Measurements from ENCODE around the gene SGF29. TPM values are rescaled to one million over a fixed set of nuclear protein-coding genes. Genes with fewer than 3 reads are reported as not detected.

Gene SGF29
- total and polyA plus RNA-seq, 9 of the 15 experiments (the other 6 are each of a cell fraction or from before 2014, with no cell fraction given), result 2.6 to 36.1 (median 21.2) TPM

DNA sequence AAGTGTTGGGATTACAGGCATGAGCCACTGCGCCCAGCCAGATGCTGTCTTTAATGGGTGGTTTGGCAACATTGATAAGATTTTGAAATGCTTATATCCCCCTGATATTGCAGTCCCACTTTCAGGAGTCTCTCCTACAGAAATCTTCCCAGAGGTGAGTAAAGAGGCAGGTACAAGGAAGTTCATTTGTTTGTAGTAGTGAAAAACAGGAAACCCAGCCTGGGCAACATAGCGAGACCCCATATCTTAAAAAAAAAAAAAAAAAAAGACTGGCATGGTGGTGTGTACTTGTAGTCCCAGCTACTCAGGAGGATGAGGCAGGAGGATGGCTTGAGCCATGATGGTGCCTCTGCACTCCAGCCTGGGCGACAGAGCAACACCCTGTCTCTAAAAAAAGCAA, 8.7 kb upstream of the SGF29 start:
- no peak overlapping the region for H3K4me2 ChIP-seq (ENCODE audit: insufficient read depth, low read length)
- peaks cover 0 to 21% of the 10 kb centered on the region in 2 experiments; a peak in 4 of 5 replicates for H3K27me3 ChIP-seq (ENCODE audit: control insufficient read depth in 2 of 2, insufficient read depth in 2 of 2, low read length in 2 of 2)
- FAIRE-seq (no peak), ATAC-seq (no peak), DNase-seq (ENCODE audit: extremely low read depth in 1 of 4, low spot score in 3 of 4) (no peak)
- peaks cover 0 to 6% of the 10 kb centered on the region in 2 experiments; a peak in 2 of 5 replicates for H3K4me1 ChIP-seq (replicated peaks in 1 of 2; ENCODE audit: control insufficient read depth in 2 of 2, insufficient read depth in 2 of 2, low read length in 2 of 2)
- BruUV-seq (replicated peaks), result no TSS peak
- intact Hi-C loops (cut with micrococcal nuclease), result no loop called here
- in situ Hi-C loops (cut with MboI), result loop anchor here (25.0 kb wide), 2 partner anchors 167 to 942 kb away; partner anchors contain the start of gene EIF3C
- no peaks in the 10 kb centered on the region for H3K79me2 ChIP-seq (ENCODE audit: control insufficient read depth, insufficient read depth, low read length)
- ChIA-PET POLR2A (no interaction called here), CTCF (ENCODE audit: low intra/inter-chr PET ratio) (no interaction called here)
- WGBS (ENCODE audit: insufficient coverage, low coverage, missing lambda C conversion rate), result 6% methylated on average over 3 of the region's 3 CpGs
- no peaks in the 10 kb centered on the region for H3K9me1 ChIP-seq (ENCODE audit: control insufficient read depth, insufficient read depth, low read length)
- TF ChIP-seq ZNF121 (CRISPR knock-in tag; conservative IDR thresholded peaks at IDR 0.05) (peak; percentile 88), ZNF785 (CRISPR knock-in tag; IDR thresholded peaks at IDR 0.05) (no peak), TSC22D4 (tag; IDR thresholded peaks at IDR 0.05) (no peak), ZNF507 (tag; conservative IDR thresholded peaks at IDR 0.05) (no peak)
- TF ChIP-seq, protein P1, sequence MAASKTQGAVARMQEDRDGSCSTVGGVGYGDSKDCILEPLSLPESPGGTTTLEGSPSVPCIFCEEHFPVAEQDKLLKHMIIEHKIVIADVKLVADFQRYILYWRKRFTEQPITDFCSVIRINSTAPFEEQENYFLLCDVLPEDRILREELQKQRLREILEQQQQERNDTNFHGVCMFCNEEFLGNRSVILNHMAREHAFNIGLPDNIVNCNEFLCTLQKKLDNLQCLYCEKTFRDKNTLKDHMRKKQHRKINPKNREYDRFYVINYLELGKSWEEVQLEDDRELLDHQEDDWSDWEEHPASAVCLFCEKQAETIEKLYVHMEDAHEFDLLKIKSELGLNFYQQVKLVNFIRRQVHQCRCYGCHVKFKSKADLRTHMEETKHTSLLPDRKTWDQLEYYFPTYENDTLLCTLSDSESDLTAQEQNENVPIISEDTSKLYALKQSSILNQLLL (CRISPR knock-in tag; IDR thresholded peaks at IDR 0.05; ENCODE audit: borderline replicate concordance), result no peak
- TF ChIP-seq, protein P2, sequence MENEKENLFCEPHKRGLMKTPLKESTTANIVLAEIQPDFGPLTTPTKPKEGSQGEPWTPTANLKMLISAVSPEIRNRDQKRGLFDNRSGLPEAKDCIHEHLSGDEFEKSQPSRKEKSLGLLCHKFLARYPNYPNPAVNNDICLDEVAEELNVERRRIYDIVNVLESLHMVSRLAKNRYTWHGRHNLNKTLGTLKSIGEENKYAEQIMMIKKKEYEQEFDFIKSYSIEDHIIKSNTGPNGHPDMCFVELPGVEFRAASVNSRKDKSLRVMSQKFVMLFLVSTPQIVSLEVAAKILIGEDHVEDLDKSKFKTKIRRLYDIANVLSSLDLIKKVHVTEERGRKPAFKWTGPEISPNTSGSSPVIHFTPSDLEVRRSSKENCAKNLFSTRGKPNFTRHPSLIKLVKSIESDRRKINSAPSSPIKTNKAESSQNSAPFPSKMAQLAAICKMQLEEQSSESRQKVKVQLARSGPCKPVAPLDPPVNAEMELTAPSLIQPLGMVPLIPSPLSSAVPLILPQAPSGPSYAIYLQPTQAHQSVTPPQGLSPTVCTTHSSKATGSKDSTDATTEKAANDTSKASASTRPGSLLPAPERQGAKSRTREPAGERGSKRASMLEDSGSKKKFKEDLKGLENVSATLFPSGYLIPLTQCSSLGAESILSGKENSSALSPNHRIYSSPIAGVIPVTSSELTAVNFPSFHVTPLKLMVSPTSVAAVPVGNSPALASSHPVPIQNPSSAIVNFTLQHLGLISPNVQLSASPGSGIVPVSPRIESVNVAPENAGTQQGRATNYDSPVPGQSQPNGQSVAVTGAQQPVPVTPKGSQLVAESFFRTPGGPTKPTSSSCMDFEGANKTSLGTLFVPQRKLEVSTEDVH (IDR thresholded peaks at IDR 0.05; ENCODE audit: low read depth, partially characterized antibody), result no peak
- TF ChIP-seq, protein P3, sequence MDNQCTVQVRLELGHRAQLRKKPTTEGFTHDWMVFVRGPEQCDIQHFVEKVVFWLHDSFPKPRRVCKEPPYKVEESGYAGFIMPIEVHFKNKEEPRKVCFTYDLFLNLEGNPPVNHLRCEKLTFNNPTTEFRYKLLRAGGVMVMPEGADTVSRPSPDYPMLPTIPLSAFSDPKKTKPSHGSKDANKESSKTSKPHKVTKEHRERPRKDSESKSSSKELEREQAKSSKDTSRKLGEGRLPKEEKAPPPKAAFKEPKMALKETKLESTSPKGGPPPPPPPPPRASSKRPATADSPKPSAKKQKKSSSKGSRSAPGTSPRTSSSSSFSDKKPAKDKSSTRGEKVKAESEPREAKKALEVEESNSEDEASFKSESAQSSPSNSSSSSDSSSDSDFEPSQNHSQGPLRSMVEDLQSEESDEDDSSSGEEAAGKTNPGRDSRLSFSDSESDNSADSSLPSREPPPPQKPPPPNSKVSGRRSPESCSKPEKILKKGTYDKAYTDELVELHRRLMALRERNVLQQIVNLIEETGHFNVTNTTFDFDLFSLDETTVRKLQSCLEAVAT (IDR thresholded peaks at IDR 0.05), result no peak
- no peaks in the 10 kb centered on the region for H3K36me3 ChIP-seq (ENCODE audit: control insufficient read depth, insufficient read depth, low read length)
- H3K9ac ChIP-seq (ENCODE audit: insufficient read depth in 1 of 2, low read depth in 2 of 2, low read length in 2 of 2), result no peak overlapping the region
- H3K9me3 ChIP-seq (replicated peaks; ENCODE audit: control insufficient read depth, insufficient read depth, low read depth, low read length), result no peaks in the 10 kb centered on the region
- H4K20me1 ChIP-seq (replicated peaks; ENCODE audit: control insufficient read depth, insufficient read depth, low read length), result no peaks in the 10 kb centered on the region
- H2AFZ ChIP-seq (ENCODE audit: low read depth, low read length), result no peak overlapping the region
- H3K4me3 ChIP-seq, result no peak overlapping the region
- no peak overlapping the region for H3K27ac ChIP-seq (ENCODE audit: extremely low read depth, low read depth, low read length)
